PC-3 (cell line): ENCODE measurements around the gene TMEM174. TPM values are rescaled to one million over a fixed set of nuclear protein-coding genes. Genes with fewer than 3 reads are reported as not detected.

ENCODE experiments used
- ATAC-seq: fragments of 200-7000 bp; cut with Tn5 transposase; 2 replicates; pipeline ENCODE4 v1.9.1; 2020; ENCODE audit warnings: mild to moderate bottlenecking, moderate library complexity
- BruUV-seq: library from RNA; stranded (reverse); fragments of 400-500 nt; replicated peaks from 2 replicates; lab custom pipeline; 2021; lab: Mats Ljungman, UMichigan
- CTCF ChIA-PET: fragments of 300-600 bp; sonication (Branson Sonifier 250); formaldehyde crosslinking; loops from one replicate; lab custom pipeline; 2022; ENCODE audit warnings: antibody characterized with exemption; lab: Charles Lee
- POLR2A ChIA-PET: fragments of 300-600 bp; sonication (Branson Sonifier 250); formaldehyde crosslinking; loops from one replicate; lab custom pipeline; 2022; ENCODE audit warnings: antibody characterized with exemption; ENCODE audit not compliant: unreplicated experiment; lab: Charles Lee
- DNase-seq: peaks from one replicate; pipeline ENCODE4 v3.0.0-alpha.2; 2015
- H2AFZ ChIP-seq: fragments of 300-600 bp; sonication (generic); 2 replicates; pipeline ENCODE4 v1.6.0; 2016; ENCODE audit warnings: antibody characterized with exemption, low read length
- H3F3A ChIP-seq: fragments of 300-600 bp; sonication (generic); one replicate; pipeline ENCODE4 v1.6.0; 2017; ENCODE audit warnings: antibody characterized with exemption, low read length, control low read depth, mild to moderate bottlenecking; ENCODE audit not compliant: unreplicated experiment
- H3K27ac ChIP-seq: fragments of 300-600 bp; sonication (generic); 2 replicates; pipeline ENCODE4 v1.5.1; 2016; ENCODE audit warnings: mild to moderate bottlenecking, low read length
- H3K27me3 ChIP-seq: fragments of 300-600 bp; sonication (generic); 2 replicates; pipeline ENCODE4 v1.6.1; 2016; ENCODE audit warnings: low read length, mixed read lengths
- H3K36me3 ChIP-seq: fragments of 300-600 bp; sonication (generic); 2 replicates; pipeline ENCODE4 v1.6.1; 2016; ENCODE audit warnings: low read depth, mixed run types, low read length, mixed read lengths
- H3K4me1 ChIP-seq: fragments of 300-600 bp; sonication (generic); 2 replicates; pipeline ENCODE4 v1.5.1; 2016; ENCODE audit warnings: low read length; ENCODE audit not compliant: insufficient read depth
- H3K4me2 ChIP-seq: fragments of 300-600 bp; sonication (generic); 2 replicates; pipeline ENCODE4 v1.6.0; 2016; ENCODE audit warnings: low read length
- H3K4me3 ChIP-seq: fragments of 300-600 bp; sonication (generic); 2 replicates; pipeline ENCODE4 v1.5.1; 2016; ENCODE audit warnings: mild to moderate bottlenecking, low read length, mixed read lengths
- H3K79me2 ChIP-seq: fragments of 300-600 bp; sonication (generic); 2 replicates; pipeline ENCODE4 v1.6.1; 2017; ENCODE audit warnings: low read length, mixed read lengths
- H3K9ac ChIP-seq: fragments of 300-600 bp; sonication (generic); 2 replicates; pipeline ENCODE4 v1.6.0; 2016; ENCODE audit warnings: mild to moderate bottlenecking, low read length
- H3K9me2 ChIP-seq: fragments of 300-600 bp; sonication (generic); replicated peaks from 2 replicates; pipeline ENCODE4 v1.6.1; 2016; ENCODE audit warnings: mixed run types, low read length, mixed read lengths
- H3K9me3 ChIP-seq: fragments of 300-600 bp; sonication (generic); 2 replicates; pipeline ENCODE4 v1.6.1; 2016; ENCODE audit warnings: low read length, mixed read lengths
- H4K20me1 ChIP-seq: fragments of 300-600 bp; sonication (generic); 2 replicates; pipeline ENCODE4 v1.6.1; 2016; ENCODE audit warnings: low read length, mixed read lengths
- EZH2 ChIP-seq: fragments of 300-600 bp; sonication (generic); IDR thresholded peaks from one replicate; pipeline ENCODE4 v1.6.1; 2017; ENCODE audit warnings: antibody characterized with exemption, mild to moderate bottlenecking, low read length; ENCODE audit not compliant: unreplicated experiment
- EZH2phosphoT487 ChIP-seq: fragments of 300-600 bp; sonication (generic); IDR thresholded peaks from 2 replicates; pipeline ENCODE4 v1.6.1; 2018; ENCODE audit warnings: mild to moderate bottlenecking, antibody characterized with exemption, low read length, borderline replicate concordance
- intact Hi-C: fragments of 100-400 bp; cut with micrococcal nuclease; formaldehyde crosslinking; loops from 2 replicates; pipeline ENCODE4 v1.9.0; 2023
- total RNA-seq: library from RNA; depleted of rRNA; stranded (reverse); fragments of >200 nt; gene quantifications from 2 replicates; pipeline ENCODE4 v1.2.3, GENCODE V29; 2014
- TF ChIP-seq, protein P1 (sequence below): fragments of 300-600 bp; sonication (generic); conservative IDR thresholded peaks from 2 replicates; pipeline ENCODE4 v1.5.1; 2017; ENCODE audit warnings: antibody characterized with exemption, low read depth, mild to moderate bottlenecking, low read length

TMEM174 gene
- total RNA-seq, 1 experiment from 2014 or later: not detected

DNA sequence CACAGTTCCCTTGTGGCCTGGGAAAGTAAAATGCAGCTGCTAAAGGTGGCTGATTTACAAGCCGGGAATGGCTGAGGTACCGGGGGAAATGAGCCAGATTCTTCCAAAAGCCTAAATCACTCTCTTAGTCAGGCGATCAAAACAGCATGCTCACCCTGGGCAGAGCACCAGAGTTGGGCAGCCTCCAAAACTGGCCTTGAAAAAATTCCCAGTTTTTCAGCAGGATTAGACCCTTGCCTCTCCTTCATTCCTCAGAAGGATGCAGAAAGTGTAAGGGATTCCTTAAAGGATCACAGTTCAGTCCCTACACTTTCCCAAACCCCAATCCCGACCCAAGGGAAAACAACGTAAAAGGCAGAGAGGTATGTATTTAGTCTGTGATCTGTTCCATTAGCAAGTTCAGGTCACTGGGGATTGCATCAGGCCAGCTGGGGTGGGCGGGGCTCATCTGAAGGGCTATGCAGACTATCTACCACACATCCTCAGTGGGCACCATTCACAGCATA, 16.9 kb downstream of the TMEM174 start:
- intact Hi-C loops: no loop called here
- Histone ChIP-seq H3K4me3 (no peak overlapping the region), H3K9me3 (no peaks in the 10 kb centered on the region), H3K9ac (no peak overlapping the region), H3K4me1 (no peaks in the 10 kb centered on the region), H3K9me2 (no peaks in the 10 kb centered on the region), H3K79me2 (no peaks in the 10 kb centered on the region), H3K27ac (no peak overlapping the region), H3K27me3 (no peaks in the 10 kb centered on the region), H3F3A (no peaks in the 10 kb centered on the region), H4K20me1 (no peaks in the 10 kb centered on the region), H2AFZ (no peak overlapping the region), H3K4me2 (no peak overlapping the region), H3K36me3 (no peaks in the 10 kb centered on the region)
- no peak for TF ChIP-seq EZH2
- no peak for TF ChIP-seq EZH2phosphoT487
- TF ChIP-seq, protein P1, sequence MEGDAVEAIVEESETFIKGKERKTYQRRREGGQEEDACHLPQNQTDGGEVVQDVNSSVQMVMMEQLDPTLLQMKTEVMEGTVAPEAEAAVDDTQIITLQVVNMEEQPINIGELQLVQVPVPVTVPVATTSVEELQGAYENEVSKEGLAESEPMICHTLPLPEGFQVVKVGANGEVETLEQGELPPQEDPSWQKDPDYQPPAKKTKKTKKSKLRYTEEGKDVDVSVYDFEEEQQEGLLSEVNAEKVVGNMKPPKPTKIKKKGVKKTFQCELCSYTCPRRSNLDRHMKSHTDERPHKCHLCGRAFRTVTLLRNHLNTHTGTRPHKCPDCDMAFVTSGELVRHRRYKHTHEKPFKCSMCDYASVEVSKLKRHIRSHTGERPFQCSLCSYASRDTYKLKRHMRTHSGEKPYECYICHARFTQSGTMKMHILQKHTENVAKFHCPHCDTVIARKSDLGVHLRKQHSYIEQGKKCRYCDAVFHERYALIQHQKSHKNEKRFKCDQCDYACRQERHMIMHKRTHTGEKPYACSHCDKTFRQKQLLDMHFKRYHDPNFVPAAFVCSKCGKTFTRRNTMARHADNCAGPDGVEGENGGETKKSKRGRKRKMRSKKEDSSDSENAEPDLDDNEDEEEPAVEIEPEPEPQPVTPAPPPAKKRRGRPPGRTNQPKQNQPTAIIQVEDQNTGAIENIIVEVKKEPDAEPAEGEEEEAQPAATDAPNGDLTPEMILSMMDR: no peak
- POLR2A ChIA-PET: no interaction called here
- ATAC-seq (no peak), DNase-seq (no peak)
- CTCF ChIA-PET: no interaction called here
- BruUV-seq: no TSS peak

DNA sequence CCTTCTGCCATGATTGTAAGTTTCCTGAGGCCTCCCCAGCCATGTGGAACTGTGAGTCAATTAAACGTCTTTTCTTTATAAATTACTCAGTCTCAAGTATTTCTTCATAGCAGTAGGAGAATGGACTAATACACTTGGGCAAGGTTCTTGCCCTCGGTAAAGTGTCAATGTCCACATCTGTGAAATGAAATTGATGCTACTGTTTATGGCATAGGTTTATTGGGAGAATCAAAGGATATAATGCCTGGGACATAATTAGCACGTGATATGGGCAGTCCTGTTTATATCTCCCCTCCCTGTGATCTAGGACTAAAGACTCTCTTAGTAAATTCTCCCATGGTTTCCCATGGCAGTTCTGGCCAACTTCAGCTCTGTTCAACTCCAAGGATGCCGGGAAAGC, 19.4 kb downstream of the TMEM174 start:
- POLR2A ChIA-PET: no interaction called here
- no peaks in the 10 kb centered on the region for H3K36me3 ChIP-seq
- H3K4me3 ChIP-seq: no peak overlapping the region
- H3K79me2 ChIP-seq: no peaks in the 10 kb centered on the region
- no peak overlapping the region for H2AFZ ChIP-seq
- no peaks in the 10 kb centered on the region for H3F3A ChIP-seq
- no peaks in the 10 kb centered on the region for H3K4me1 ChIP-seq
- no peak overlapping the region for H3K27ac ChIP-seq
- H4K20me1 ChIP-seq: no peaks in the 10 kb centered on the region
- DNase-seq: no peak
- intact Hi-C loops: no loop called here
- H3K9me3 ChIP-seq: no peaks in the 10 kb centered on the region
- CTCF ChIA-PET: no interaction called here
- TF ChIP-seq, protein P1: no peak
- no peak for TF ChIP-seq EZH2
- TF ChIP-seq EZH2phosphoT487: no peak
- H3K9me2 ChIP-seq: no peaks in the 10 kb centered on the region
- no TSS peak for BruUV-seq
- ATAC-seq: no peak
- no peak overlapping the region for H3K4me2 ChIP-seq
- no peaks in the 10 kb centered on the region for H3K27me3 ChIP-seq
- no peak overlapping the region for H3K9ac ChIP-seq

DNA sequence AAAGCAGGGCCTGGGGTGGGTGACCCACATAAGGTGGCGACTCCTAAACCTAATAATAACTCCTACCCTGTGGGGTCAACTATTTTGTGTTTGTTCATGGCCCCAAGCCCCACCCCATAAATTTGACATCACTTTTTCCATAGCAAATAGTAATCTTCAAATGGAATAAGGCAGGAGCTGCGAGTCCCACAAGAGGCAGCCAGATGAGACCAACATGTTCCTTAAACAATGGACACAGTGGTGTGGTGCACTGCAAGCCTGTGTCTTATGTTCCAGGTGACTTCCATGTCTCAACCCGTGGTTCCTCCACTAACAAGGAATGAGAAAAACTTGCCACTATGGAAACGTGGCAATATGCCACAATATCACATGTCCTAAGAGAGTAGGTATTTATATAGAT, 20.6 kb downstream of the TMEM174 start:
- intact Hi-C loops: no loop called here
- Histone ChIP-seq H3K9ac (no peak overlapping the region), H3K9me2 (no peaks in the 10 kb centered on the region), H4K20me1 (no peaks in the 10 kb centered on the region), H3K4me3 (no peak overlapping the region), H3K27me3 (no peaks in the 10 kb centered on the region), H3K4me2 (no peak overlapping the region), H3K4me1 (no peaks in the 10 kb centered on the region), H3K27ac (no peak overlapping the region), H3K79me2 (no peaks in the 10 kb centered on the region), H3K36me3 (no peaks in the 10 kb centered on the region), H3F3A (no peaks in the 10 kb centered on the region), H2AFZ (no peak overlapping the region), H3K9me3 (no peaks in the 10 kb centered on the region)
- CTCF ChIA-PET: no interaction called here
- no peak for ATAC-seq
- POLR2A ChIA-PET: no interaction called here
- TF ChIP-seq EZH2 (no peak), EZH2phosphoT487 (no peak)
- TF ChIP-seq, protein P1: no peak
- no peak for DNase-seq
- no TSS peak for BruUV-seq
